HTR-8/SVneo (cell line): ENCODE data around the gene PCDHGA11.
"Not testable (repeated sequence)": the region's sequence is repeated elsewhere in the genome, so short reads cannot be mapped to it uniquely, and the experiment has no call there.

Source experiments
- DNase-seq: peaks from one replicate; pipeline ENCODE4 v3.0.0; 2011; ENCODE audit warnings: low spot score, mixed read lengths; ENCODE audit not compliant: insufficient read length
- FAIRE-seq: peaks from 2 replicates; lab custom pipeline; 2011; peaks lifted over from hg19 to GRCh38; lab: Jason Lieb, UNC

Gene PCDHGA11

GRCh38 chr5:141427783-141428426 lies 7.1 kb downstream of the PCDHGA11 start:
- FAIRE-seq = no peak
- no peak for DNase-seq

GRCh38 chr5:141430332-141431113 lies 9.7 kb downstream of the PCDHGA11 start, which contains the start of gene PCDHGA12:
Gene PCDHGA12, plus strand, starts transcription at chr5:141430507. Its CDS starts 253 bp downstream, at chr5:141430760.
- no peak for FAIRE-seq
- no peak for DNase-seq

- DNase-seq = no peak
- FAIRE-seq = no peak
Observed at GRCh38 chr5:141431286-141431685, 10.4 kb downstream of the PCDHGA11 start.

- FAIRE-seq = not testable (repeated sequence)
Observed at GRCh38 chr5:141432308-141432707, 11.5 kb downstream of the PCDHGA11 start.

GRCh38 chr5:141432726-141433125 lies 11.9 kb downstream of the PCDHGA11 start:
- DNase-seq, FAIRE-seq: not testable (repeated sequence)

More at GRCh38 chr5:141432308-141432707, 11.5 kb downstream of the PCDHGA11 start:
- not testable (repeated sequence) for DNase-seq

GRCh38 chr5:141434006-141434405 lies 13.2 kb downstream of the PCDHGA11 start:
- no peak for DNase-seq

GRCh38 chr5:141437221-141437620 lies 16.4 kb downstream of the PCDHGA11 start:
- no peak for DNase-seq
- no peak for FAIRE-seq

More at GRCh38 chr5:141434006-141434405, 13.2 kb downstream of the PCDHGA11 start:
- FAIRE-seq = no peak

GRCh38 chr5:141439411-141440141 lies 18.7 kb downstream of the PCDHGA11 start:
- DNase-seq (no peak), FAIRE-seq (no peak)

GRCh38 chr5:141440341-141440740 lies 19.5 kb downstream of the PCDHGA11 start:
- DNase-seq = no peak
- no peak for FAIRE-seq

GRCh38 chr5:141441571-141442170 lies 20.8 kb downstream of the PCDHGA11 start:
- DNase-seq = no peak
- FAIRE-seq = no peak

GRCh38 chr5:141465351-141465750 lies 44.5 kb downstream of the PCDHGA11 start:
- DNase-seq = no peak
- no peak for FAIRE-seq
